Activated CD4-positive, alpha-beta memory T cell treated with anti-CD3 and anti-CD28 coated beads for 36 hours (primary cell): Measurements from ENCODE around the gene LRRC46. TPM values are rescaled to one million over a fixed set of nuclear protein-coding genes. Genes with fewer than 3 reads are reported as not detected.

Source experiments
- CTCF ChIA-PET: fragments of 350-600 bp; sonication (Branson Sonifier 250); formaldehyde crosslinking; loops from one replicate; lab custom pipeline; 2021; ENCODE audit warnings: antibody characterized with exemption, inconsistent platforms; lab: Charles Lee
- POLR2A ChIA-PET: fragments of 350-600 bp; sonication (Branson Sonifier 250); formaldehyde crosslinking; loops from one replicate; lab custom pipeline; 2021; ENCODE audit warnings: antibody characterized with exemption; lab: Charles Lee
- DNase-seq: peaks from one replicate; pipeline ENCODE4 v3.0.0-alpha.2; 2020
- H3K27ac Mint-ChIP-seq: one replicate; pipeline ENCODE4 v1.8.0; 2021; ENCODE audit warnings: mixed read lengths
- H3K27me3 Mint-ChIP-seq: one replicate; pipeline ENCODE4 v1.8.0; 2021; ENCODE audit warnings: mixed read lengths
- H3K36me3 Mint-ChIP-seq: one replicate; pipeline ENCODE4 v1.8.0; 2021; ENCODE audit warnings: mixed read lengths
- H3K4me1 Mint-ChIP-seq: one replicate; pipeline ENCODE4 v1.8.0; 2021; ENCODE audit warnings: low read depth, mixed read lengths
- H3K4me3 Mint-ChIP-seq: one replicate; pipeline ENCODE4 v1.8.0; 2021; ENCODE audit warnings: mild to moderate bottlenecking, mixed read lengths
- H3K9me3 Mint-ChIP-seq: one replicate; pipeline ENCODE4 v1.8.0; 2021; ENCODE audit warnings: mixed read lengths
- intact Hi-C: fragments of 100-400 bp; cut with micrococcal nuclease; formaldehyde crosslinking; loops from one replicate; pipeline ENCODE4 v1.15.1; 2023
- total RNA-seq, 2 experiments: library from RNA; stranded (reverse); gene quantifications; one replicate each; pipeline ENCODE4 v1.2.3, GENCODE V29; 2021

The LRRC46 gene
- total RNA-seq, 2 experiments from 2014 or later, result 0.29 to 0.59 TPM

- peaks cover 47% of the 10 kb centered on the region for H3K27me3 Mint-ChIP-seq
- POLR2A ChIA-PET, result interaction anchor here (1.1 kb wide), 1 partner anchor 49 kb away, joined by 3 read pairs; no protein-coding TSS in a partner anchor
- DNase-seq, result no peak
These were observed 13.6 kb downstream of the LRRC46 start for GRCh38 chr17:47844814-47845715.

GRCh38 chr17:47845716-47846075 is 14.2 kb downstream of the LRRC46 start:
- no peak overlapping the region for H3K4me3 Mint-ChIP-seq
- CTCF ChIA-PET, result interaction anchor here (0.8 to 18.4 kb wide), 5 partner anchors 8 to 43 kb away, joined by 3 to 672 read pairs (median 15); partner anchors contain the start of genes SP2 and SP6
- no peak overlapping the region for H3K27ac Mint-ChIP-seq
- intact Hi-C loops, result loop anchor here (10.0 kb wide), 1 partner anchor 259 kb away; the partner anchor contains the start of genes CBX1 and SNX11
- no peaks in the 10 kb centered on the region for H3K36me3 Mint-ChIP-seq
- no peaks in the 10 kb centered on the region for H3K9me3 Mint-ChIP-seq
- no peak for DNase-seq
- POLR2A ChIA-PET, result no interaction called here
- H3K27me3 Mint-ChIP-seq, result peaks cover 53% of the 10 kb centered on the region
- H3K4me1 Mint-ChIP-seq, result peaks cover 33% of the 10 kb centered on the region

More at GRCh38 chr17:47844814-47845715, 13.6 kb downstream of the LRRC46 start:
- intact Hi-C loops, result loop anchor here (5.0 to 10.0 kb wide), 2 partner anchors 177 to 260 kb away; partner anchors contain the start of genes CBX1 and SNX11
- Mint-ChIP-seq H3K27ac (no peak overlapping the region), H3K4me1 (peaks cover 34% of the 10 kb centered on the region), H3K4me3 (no peak overlapping the region), H3K9me3 (no peaks in the 10 kb centered on the region), H3K36me3 (no peaks in the 10 kb centered on the region)
- CTCF ChIA-PET, result interaction anchor here (0.6 to 18.4 kb wide), 5 partner anchors 9 to 43 kb away, joined by 3 to 672 read pairs (median 15); partner anchors contain the start of genes SP2 and SP6

- H3K4me1 Mint-ChIP-seq, result peaks cover 28% of the 10 kb centered on the region
- no peak overlapping the region for H3K27ac Mint-ChIP-seq
- no peaks in the 10 kb centered on the region for H3K36me3 Mint-ChIP-seq
- H3K4me3 Mint-ChIP-seq, result no peak overlapping the region
- ChIA-PET POLR2A (interaction anchor here (1.3 to 1.5 kb wide), 2 partner anchors 16 to 49 kb away, joined by 3 to 8 read pairs; partner anchors contain the start of genes LRRC46, MRPL10 and SP2), CTCF (interaction anchor here (0.6 to 18.4 kb wide), 12 partner anchors 7 to 131 kb away, joined by 3 to 672 read pairs (median 4); partner anchors contain the start of genes CDK5RAP3, LRRC46, MRPL10 and SP2)
- no peak for DNase-seq
- intact Hi-C loops, result loop anchor here (10.0 kb wide), 1 partner anchor 258 kb away; the partner anchor contains the start of genes CBX1 and SNX11
- peaks cover 55% of the 10 kb centered on the region for H3K27me3 Mint-ChIP-seq
- no peaks in the 10 kb centered on the region for H3K9me3 Mint-ChIP-seq
These were observed 15.4 kb downstream of the LRRC46 start for GRCh38 chr17:47846716-47847340.

GRCh38 chr17:47847341-47848197 is 16.1 kb downstream of the LRRC46 start:
- H3K4me3 Mint-ChIP-seq, result no peak overlapping the region
- peaks cover 62% of the 10 kb centered on the region for H3K27me3 Mint-ChIP-seq
- intact Hi-C loops, result loop anchor here (10.0 kb wide), 1 partner anchor 257 kb away; the partner anchor contains the start of genes CBX1 and SNX11
- POLR2A ChIA-PET, result interaction anchor here (1.3 to 1.5 kb wide), 2 partner anchors 16 to 48 kb away, joined by 3 to 8 read pairs; partner anchors contain the start of genes LRRC46, MRPL10 and SP2
- no peak overlapping the region for H3K27ac Mint-ChIP-seq
- no peaks in the 10 kb centered on the region for H3K9me3 Mint-ChIP-seq
- peak; percentile 59 for DNase-seq
- H3K4me1 Mint-ChIP-seq, result peaks cover 28% of the 10 kb centered on the region
- CTCF ChIA-PET, result interaction anchor here (0.6 to 18.4 kb wide), 13 partner anchors 6 to 131 kb away, joined by 3 to 672 read pairs (median 4); partner anchors contain the start of genes CDK5RAP3, LRRC46, MRPL10 and SP2
- no peaks in the 10 kb centered on the region for H3K36me3 Mint-ChIP-seq

GRCh38 chr17:47848198-47848513 is 16.7 kb downstream of the LRRC46 start:
- ChIA-PET CTCF (interaction anchor here (1.2 to 18.4 kb wide), 9 partner anchors 5 to 101 kb away, joined by 3 to 672 read pairs (median 4); partner anchors contain the start of genes LRRC46, MRPL10, SP2 and SP6), POLR2A (no interaction called here)
- no peak for DNase-seq
- peaks cover 67% of the 10 kb centered on the region for H3K27me3 Mint-ChIP-seq
- no peaks in the 10 kb centered on the region for H3K36me3 Mint-ChIP-seq
- H3K9me3 Mint-ChIP-seq, result no peaks in the 10 kb centered on the region
- H3K27ac Mint-ChIP-seq, result no peak overlapping the region
- intact Hi-C loops, result loop anchor here (10.0 kb wide), 1 partner anchor 257 kb away; the partner anchor contains the start of genes CBX1 and SNX11
- peaks cover 24% of the 10 kb centered on the region for H3K4me1 Mint-ChIP-seq
- H3K4me3 Mint-ChIP-seq, result no peak overlapping the region

GRCh38 chr17:47850373-47850691 is 18.9 kb downstream of the LRRC46 start:
- ChIA-PET POLR2A (interaction anchor here (1.0 kb wide), 1 partner anchor 45 kb away, joined by 3 read pairs; the partner anchor contains the start of gene SP2), CTCF (interaction anchor here (0.8 to 18.4 kb wide), 5 partner anchors 6 to 100 kb away, joined by 3 to 672 read pairs (median 3); partner anchors contain the start of genes SCRN2 and SP2)
- H3K9me3 Mint-ChIP-seq, result no peaks in the 10 kb centered on the region
- no peak overlapping the region for H3K27ac Mint-ChIP-seq
- intact Hi-C loops, result no loop called here
- H3K36me3 Mint-ChIP-seq, result no peaks in the 10 kb centered on the region
- H3K4me3 Mint-ChIP-seq, result peak overlapping the region; percentile 3
- H3K4me1 Mint-ChIP-seq, result peaks cover 23% of the 10 kb centered on the region
- DNase-seq, result no peak
- H3K27me3 Mint-ChIP-seq, result peaks cover 74% of the 10 kb centered on the region

GRCh38 chr17:47850692-47851573 is 19.5 kb downstream of the LRRC46 start, which contains the start of gene SP6:
SP6 (minus strand) TSS chr17:47851163; CDS start chr17:47848429, 2,734 bp downstream.
- peak within 1 kb of the TSS; percentile 3 for H3K4me3 Mint-ChIP-seq
- POLR2A ChIA-PET, result interaction anchor here (1.0 kb wide), 1 partner anchor 45 kb away, joined by 3 read pairs; the partner anchor contains the start of gene SP2
- H3K27ac Mint-ChIP-seq, result no peak within 1 kb of the TSS
- intact Hi-C loops, result no loop called here
- H3K27me3 Mint-ChIP-seq, result peaks cover 71% of the 10 kb centered on the region
- no peaks in the 10 kb centered on the region for H3K36me3 Mint-ChIP-seq
- CTCF ChIA-PET, result interaction anchor here (0.8 to 18.4 kb wide), 5 partner anchors 7 to 99 kb away, joined by 3 to 672 read pairs (median 3); partner anchors contain the start of genes SCRN2 and SP2
- peak; percentile 80 for DNase-seq
- H3K9me3 Mint-ChIP-seq, result no peaks in the 10 kb centered on the region
- peaks cover 23% of the 10 kb centered on the region for H3K4me1 Mint-ChIP-seq

- no peaks in the 10 kb centered on the region for H3K36me3 Mint-ChIP-seq
- intact Hi-C loops, result no loop called here
- no peak for DNase-seq
- peaks cover 64% of the 10 kb centered on the region for H3K27me3 Mint-ChIP-seq
- ChIA-PET CTCF (interaction anchor here (10.0 to 18.4 kb wide), 2 partner anchors 8 to 37 kb away, joined by 99 to 672 read pairs; partner anchors contain the start of genes SCRN2 and SP2), POLR2A (no interaction called here)
- H3K27ac Mint-ChIP-seq, result no peak overlapping the region
- no peak overlapping the region for H3K4me3 Mint-ChIP-seq
- peaks cover 23% of the 10 kb centered on the region for H3K4me1 Mint-ChIP-seq
- H3K9me3 Mint-ChIP-seq, result no peaks in the 10 kb centered on the region
These were observed 20.3 kb downstream of the LRRC46 start for GRCh38 chr17:47851764-47852112.

GRCh38 chr17:47852113-47852949 is 20.9 kb downstream of the LRRC46 start:
- ChIA-PET CTCF (interaction anchor here (1.1 to 18.4 kb wide), 3 partner anchors 8 to 38 kb away, joined by 4 to 672 read pairs (median 99); partner anchors contain the start of genes SCRN2 and SP2), POLR2A (no interaction called here)
- H3K4me1 Mint-ChIP-seq, result peaks cover 17% of the 10 kb centered on the region
- peaks cover 59% of the 10 kb centered on the region for H3K27me3 Mint-ChIP-seq
- H3K4me3 Mint-ChIP-seq, result no peak overlapping the region
- H3K9me3 Mint-ChIP-seq, result no peaks in the 10 kb centered on the region
- H3K27ac Mint-ChIP-seq, result peak overlapping the region; percentile 16
- no peaks in the 10 kb centered on the region for H3K36me3 Mint-ChIP-seq
- no peak for DNase-seq
- intact Hi-C loops, result no loop called here
